Measurements from ENCODE around the gene PNLIPRP1. TPM values are rescaled to one million over a fixed set of nuclear protein-coding genes. Genes with fewer than 3 reads are reported as not detected.

Gene PNLIPRP1
- total and polyA plus RNA-seq, 2 of the 4 experiments (the other 2 are of a cell fraction): not detected

DNA sequence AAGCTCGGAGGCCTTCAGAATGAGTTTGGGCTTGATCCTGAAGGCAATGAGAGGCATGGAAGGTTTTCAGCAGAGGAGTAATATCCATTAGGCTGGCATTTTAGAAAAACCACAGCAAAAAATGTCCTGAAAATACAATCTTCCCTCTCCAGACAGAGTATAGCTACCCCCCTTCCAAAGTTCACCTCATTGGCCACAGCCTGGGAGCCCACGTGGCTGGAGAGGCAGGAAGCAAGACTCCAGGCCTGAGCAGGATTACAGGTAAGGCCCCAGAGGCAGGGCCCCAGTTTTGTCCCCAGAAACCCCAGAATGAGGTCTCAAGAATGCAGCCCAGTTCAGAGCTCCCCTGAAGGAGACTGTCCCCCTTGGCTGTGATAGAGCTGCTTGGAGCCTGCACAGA is 5.3 kb downstream of the PNLIPRP1 start:
- POLR2A ChIA-PET (ENCODE audit: unreplicated experiment): no interaction called here
- no peak overlapping the region for H3K4me3 ChIP-seq (ENCODE audit: insufficient read depth, low read depth, low read length)
- H3K36me3 ChIP-seq (ENCODE audit: control insufficient read depth, insufficient read depth, low read length): no peaks in the 10 kb centered on the region
- ATAC-seq (ENCODE audit: low read depth): no peak
- no peak overlapping the region for H3K23ac ChIP-seq (ENCODE audit: low read depth, low read length)
- no peak overlapping the region for H3K56ac ChIP-seq (ENCODE audit: extremely low read depth, insufficient read depth, low read length)
- no peak for DNase-seq
- H3K9me1 ChIP-seq (ENCODE audit: insufficient read depth, low read length): no peaks in the 10 kb centered on the region
- no peak overlapping the region for H2AK9ac ChIP-seq (replicated peaks; ENCODE audit: low read depth, low read length, poor library complexity)
- no peak overlapping the region for H3K27ac ChIP-seq (ENCODE audit: insufficient read depth, low read length)
- intact Hi-C loops (cut with micrococcal nuclease) (no loop called here), in situ Hi-C loops (cut with MboI; ENCODE audit: low sequenced_read_pairs) (no loop called here), dilution Hi-C loops (cut with HindIII; ENCODE audit: low sequenced_read_pairs, unreplicated experiment) (no loop called here)
- no peak overlapping the region for H2BK20ac ChIP-seq (ENCODE audit: low read depth, low read length)
- no peak overlapping the region for H3K14ac ChIP-seq (replicated peaks; ENCODE audit: low read depth, low read length)
- CTCF ChIA-PET: no interaction called here
- no peak overlapping the region for H3K4me2 ChIP-seq (ENCODE audit: low read depth, low read length)
- no peak overlapping the region for H2BK120ac ChIP-seq (ENCODE audit: low read depth, low read length)
- H3K4me1 ChIP-seq (ENCODE audit: control insufficient read depth, insufficient read depth, low read length): no peaks in the 10 kb centered on the region
- no peak for TF ChIP-seq MAFK (IDR thresholded peaks at IDR 0.05; ENCODE audit: low read depth, low read length)
- TF ChIP-seq RFX5 (IDR thresholded peaks at IDR 0.05; ENCODE audit: low read depth, low read length): no peak
- no peak for TF ChIP-seq CEBPB (IDR thresholded peaks at IDR 0.05; ENCODE audit: low read depth, low read length)
- TF ChIP-seq NFE2L2 (IDR thresholded peaks at IDR 0.05; ENCODE audit: low read depth, low read length): no peak
- no peak for TF ChIP-seq FOS (IDR thresholded peaks at IDR 0.05; ENCODE audit: low read depth, low read length)
- TF ChIP-seq, protein P1, sequence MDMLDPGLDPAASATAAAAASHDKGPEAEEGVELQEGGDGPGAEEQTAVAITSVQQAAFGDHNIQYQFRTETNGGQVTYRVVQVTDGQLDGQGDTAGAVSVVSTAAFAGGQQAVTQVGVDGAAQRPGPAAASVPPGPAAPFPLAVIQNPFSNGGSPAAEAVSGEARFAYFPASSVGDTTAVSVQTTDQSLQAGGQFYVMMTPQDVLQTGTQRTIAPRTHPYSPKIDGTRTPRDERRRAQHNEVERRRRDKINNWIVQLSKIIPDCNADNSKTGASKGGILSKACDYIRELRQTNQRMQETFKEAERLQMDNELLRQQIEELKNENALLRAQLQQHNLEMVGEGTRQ (IDR thresholded peaks at IDR 0.05; ENCODE audit: low read depth, low read length): no peak
- no peak for TF ChIP-seq RAD21 (IDR thresholded peaks at IDR 0.05; ENCODE audit: low read length)
- TF ChIP-seq, protein P2, sequence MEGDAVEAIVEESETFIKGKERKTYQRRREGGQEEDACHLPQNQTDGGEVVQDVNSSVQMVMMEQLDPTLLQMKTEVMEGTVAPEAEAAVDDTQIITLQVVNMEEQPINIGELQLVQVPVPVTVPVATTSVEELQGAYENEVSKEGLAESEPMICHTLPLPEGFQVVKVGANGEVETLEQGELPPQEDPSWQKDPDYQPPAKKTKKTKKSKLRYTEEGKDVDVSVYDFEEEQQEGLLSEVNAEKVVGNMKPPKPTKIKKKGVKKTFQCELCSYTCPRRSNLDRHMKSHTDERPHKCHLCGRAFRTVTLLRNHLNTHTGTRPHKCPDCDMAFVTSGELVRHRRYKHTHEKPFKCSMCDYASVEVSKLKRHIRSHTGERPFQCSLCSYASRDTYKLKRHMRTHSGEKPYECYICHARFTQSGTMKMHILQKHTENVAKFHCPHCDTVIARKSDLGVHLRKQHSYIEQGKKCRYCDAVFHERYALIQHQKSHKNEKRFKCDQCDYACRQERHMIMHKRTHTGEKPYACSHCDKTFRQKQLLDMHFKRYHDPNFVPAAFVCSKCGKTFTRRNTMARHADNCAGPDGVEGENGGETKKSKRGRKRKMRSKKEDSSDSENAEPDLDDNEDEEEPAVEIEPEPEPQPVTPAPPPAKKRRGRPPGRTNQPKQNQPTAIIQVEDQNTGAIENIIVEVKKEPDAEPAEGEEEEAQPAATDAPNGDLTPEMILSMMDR (conservative IDR thresholded peaks at IDR 0.05; ENCODE audit: low read depth, low read length): no peak
- TF ChIP-seq POLR2A (IDR thresholded peaks at IDR 0.05; ENCODE audit: low read depth, low read length): no peak
- no peaks in the 10 kb centered on the region for H3K27me3 ChIP-seq (ENCODE audit: control insufficient read depth, insufficient read depth, low read length)
- WGBS, 2 experiments (ENCODE audit: extremely low coverage in 2 of 2, insufficient read length in 1 of 2): no CpG with 5 or more reads among the region's 2 CpGs
- H3K18ac ChIP-seq (ENCODE audit: low read depth, low read length): no peak overlapping the region
- no peak overlapping the region for H3K4ac ChIP-seq (ENCODE audit: low read depth, low read length)
- no peak overlapping the region for H4K91ac ChIP-seq (ENCODE audit: insufficient read depth, low read depth, low read length)
- no peak overlapping the region for H4K8ac ChIP-seq (ENCODE audit: low read depth in 2 of 2, low read length in 2 of 2)
- H4K5ac ChIP-seq (ENCODE audit: low read depth, low read length): no peak overlapping the region
- H3K9me3 ChIP-seq (ENCODE audit: control insufficient read depth, insufficient read depth, low read length): no peaks in the 10 kb centered on the region
- no peaks in the 10 kb centered on the region for H4K20me1 ChIP-seq (ENCODE audit: insufficient read depth, low read length)
- H2AFZ ChIP-seq (replicated peaks; ENCODE audit: low read length, poor library complexity): no peak overlapping the region
- H3K9ac ChIP-seq (ENCODE audit: low read depth, low read length): no peak overlapping the region
- no TSS peak for BruUV-seq (replicated peaks)
- no peaks in the 10 kb centered on the region for H3K79me1 ChIP-seq (ENCODE audit: low read depth in 1 of 2, low read length in 2 of 2)
- H2BK15ac ChIP-seq (ENCODE audit: low read depth, low read length): no peak overlapping the region
- H2BK5ac ChIP-seq (ENCODE audit: low read depth, low read length, poor library complexity, severe bottlenecking): no peak overlapping the region
- no peak overlapping the region for H2AK5ac ChIP-seq (ENCODE audit: low read depth, low read length)

Data from IMR-90 (cell line).